Stimulated activated CD8-positive, alpha-beta memory T cell treated with anti-CD3 and anti-CD28 coated beads, Interleukin-2, amount 100 ng/mL, for 1 hour (primary cell): ENCODE measurements around the gene NBEAL1.
"Not testable (repeated sequence)": the region's sequence is repeated elsewhere in the genome, so short reads cannot be mapped to it uniquely, and the experiment has no call there.

Experiments used
- DNase-seq, 2 donors: peaks; one replicate each; pipeline ENCODE4 v3.0.0-alpha.2; 2020; ENCODE audit warnings: low read depth in 2 of 2

Gene NBEAL1

GRCh38 chr2:203225423-203226039 is 210.9 kb downstream of the NBEAL1 start:
- DNase-seq = no peak

DNA sequence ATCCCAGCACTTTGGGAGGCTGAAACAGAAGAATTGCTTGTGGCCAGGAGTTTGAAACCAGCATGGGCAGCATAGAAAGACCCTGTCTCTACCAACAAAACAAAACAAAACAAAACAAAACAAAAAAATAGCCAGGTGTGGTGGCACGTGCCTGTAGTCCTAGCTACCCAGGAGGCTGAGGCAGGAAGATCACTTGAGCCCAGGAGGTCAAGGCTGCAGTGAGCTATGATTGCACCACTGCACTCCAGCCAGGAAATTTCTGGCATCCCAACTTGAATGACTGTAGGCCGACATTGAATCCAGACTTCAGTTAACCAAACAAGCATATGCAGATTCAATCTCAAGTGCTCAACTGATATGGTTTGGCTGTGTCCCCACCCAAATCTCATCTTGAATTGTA is 215.0 kb downstream of the NBEAL1 start:
- DNase-seq = not testable (repeated sequence)

DNA sequence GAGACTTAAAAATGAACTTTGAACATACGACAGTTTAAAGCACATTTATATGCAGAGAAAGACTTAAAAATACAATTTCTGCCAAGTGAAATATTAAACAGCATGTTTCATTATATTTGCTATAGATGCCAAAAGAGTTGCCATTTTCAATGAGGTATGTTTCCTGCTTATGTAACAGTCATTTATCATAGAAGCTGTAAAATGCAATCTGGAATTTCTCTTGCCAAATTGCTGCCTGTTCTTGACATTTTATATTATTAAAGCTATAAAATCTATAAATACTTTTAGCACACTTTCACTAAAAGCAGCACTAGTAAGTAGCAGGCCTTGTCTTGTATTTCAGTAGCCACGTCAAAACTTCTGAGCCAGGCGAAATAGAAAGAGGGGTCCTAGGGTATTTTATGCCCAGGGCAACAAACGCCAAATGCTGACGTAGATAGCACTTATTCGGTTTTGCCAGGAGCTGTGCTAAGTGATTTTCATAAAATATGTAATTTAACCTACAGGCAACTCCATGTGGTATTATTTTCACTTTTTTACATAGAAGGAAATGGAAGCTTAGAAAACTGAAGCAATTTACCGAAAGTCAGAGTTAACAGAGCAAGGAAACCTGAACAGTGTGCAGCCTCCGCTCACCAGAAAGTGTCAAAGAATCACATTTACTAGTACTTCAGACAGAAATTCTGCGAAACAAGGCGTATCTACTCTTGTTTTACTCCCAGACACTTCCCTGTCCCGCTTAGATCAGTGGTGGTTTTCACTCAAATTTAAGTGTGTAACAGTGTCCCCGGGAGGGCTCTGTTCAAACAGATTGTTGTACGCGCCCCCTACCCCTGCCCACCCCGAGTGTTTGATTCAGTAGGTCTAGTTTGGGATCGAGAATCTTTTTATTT is 222.9 kb downstream of the NBEAL1 start:
- DNase-seq = no peak

- no peak for DNase-seq
These were observed 223.6 kb downstream of the NBEAL1 start for GRCh38 chr2:203238292-203238703.

GRCh38 chr2:203238704-203239526 is 224.2 kb downstream of the NBEAL1 start, which contains the start of gene CYP20A1:
CYP20A1 (plus strand) TSS chr2:203239018; CDS start chr2:203239063, 45 bp downstream.
- DNase-seq = peak; percentile 94 to 96

DNA sequence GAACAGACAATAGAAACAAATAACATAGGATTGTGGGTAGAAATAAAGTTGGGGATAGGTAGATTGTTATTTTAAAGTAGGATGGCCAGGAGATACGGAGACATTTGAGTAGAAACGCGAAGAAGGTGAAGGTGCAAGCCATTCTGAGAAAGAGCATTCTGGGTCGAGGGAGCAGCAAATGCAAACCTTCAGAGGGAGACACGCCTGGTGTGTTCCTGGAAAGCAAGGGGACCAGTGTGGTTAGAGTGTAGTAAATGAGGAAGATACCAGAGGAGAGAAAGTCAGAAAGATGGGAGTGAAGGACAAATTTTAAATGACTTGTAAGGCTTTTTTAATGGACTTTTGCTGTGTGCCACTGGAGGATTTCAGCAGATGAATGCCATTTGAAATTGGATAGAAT is 225.8 kb downstream of the NBEAL1 start:
- DNase-seq = no peak

DNA sequence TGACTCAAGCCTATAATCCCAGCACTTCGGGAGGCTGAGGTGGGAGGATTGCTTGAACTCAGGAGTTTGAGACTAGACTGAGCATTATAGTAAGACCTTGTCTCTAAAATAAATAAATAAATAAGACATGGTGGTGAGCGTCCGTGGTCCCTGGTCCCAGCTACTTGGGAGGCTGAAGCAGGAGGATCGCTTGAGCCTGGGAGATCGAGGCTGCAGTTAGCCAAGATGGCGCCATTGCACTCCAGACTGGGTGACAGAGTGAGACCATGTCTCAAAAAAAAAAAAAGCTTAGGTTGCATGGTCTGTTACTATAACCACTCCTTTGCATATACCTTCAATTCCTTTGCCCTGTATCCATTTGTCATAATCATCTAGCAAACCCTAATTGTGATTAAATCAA is 227.8 kb downstream of the NBEAL1 start:
- DNase-seq = no peak

DNA sequence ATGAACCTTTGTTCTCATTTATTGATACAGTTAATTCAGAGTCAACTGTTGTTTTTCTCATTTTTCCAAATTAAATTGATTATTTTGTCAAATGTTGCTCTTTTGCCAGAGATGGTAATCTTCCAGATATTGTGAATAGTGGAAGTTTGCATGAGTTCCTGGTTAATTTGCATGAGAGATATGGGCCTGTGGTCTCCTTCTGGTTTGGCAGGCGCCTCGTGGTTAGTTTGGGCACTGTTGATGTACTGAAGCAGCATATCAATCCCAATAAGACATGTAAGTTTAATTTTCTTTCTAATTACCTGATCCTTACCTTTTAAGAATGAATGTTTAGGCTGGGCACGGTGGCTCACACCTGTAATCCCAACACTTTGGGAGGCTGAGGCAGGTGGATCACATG is 232.0 kb downstream of the NBEAL1 start:
- DNase-seq = no peak

DNA sequence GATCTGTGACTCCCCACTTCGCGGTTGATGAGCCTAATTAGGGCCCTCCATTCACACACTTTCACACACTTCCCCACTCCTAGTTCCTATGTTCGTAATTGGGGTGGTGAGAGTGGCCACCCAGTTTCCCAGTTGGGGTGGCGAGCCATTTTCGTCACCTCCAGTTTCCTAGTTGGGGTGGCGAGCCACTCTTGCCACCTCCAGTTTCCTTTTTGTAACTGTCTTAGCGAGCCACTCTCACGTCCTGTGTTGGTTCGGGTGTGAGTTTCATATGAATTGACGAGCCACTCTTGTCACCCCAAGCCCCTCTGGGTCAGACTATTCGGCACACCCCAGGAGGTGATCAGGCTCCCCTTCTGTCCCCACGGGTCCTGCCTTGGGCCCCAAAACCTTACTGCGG is 238.1 kb downstream of the NBEAL1 start:
- DNase-seq = no peak

DNA sequence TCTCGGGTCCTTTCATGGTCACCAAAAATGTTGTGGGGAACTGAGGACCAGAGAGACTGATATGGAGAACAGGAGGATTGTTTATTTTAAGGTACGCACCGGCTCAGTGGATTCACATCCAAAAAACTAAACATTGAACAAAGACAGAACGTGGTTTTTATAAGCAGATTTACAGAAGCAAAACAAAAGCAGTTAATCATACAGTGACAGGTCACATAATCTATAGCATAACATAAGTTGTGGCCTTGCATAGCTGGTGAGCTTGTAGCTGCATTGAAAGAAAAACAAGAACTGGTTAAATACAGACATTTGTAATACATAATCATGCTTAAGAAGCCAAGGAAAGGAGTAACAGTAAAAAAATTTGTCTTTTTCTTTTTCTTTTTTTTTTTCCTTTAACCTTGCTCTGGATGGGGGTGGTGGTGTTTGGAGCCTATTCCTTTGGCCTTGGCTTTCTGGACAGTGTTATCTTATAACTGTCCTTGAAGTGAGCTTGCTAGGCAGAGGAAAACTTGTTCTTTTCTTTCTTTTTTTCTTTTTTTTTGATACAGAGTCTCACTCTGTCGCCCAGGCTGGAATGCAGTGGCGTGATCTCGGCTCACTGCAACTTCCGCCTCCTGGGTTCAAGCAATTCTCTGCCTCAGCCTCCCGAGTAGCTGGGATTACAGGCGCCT is 238.9 kb downstream of the NBEAL1 start:
- not testable (repeated sequence) for DNase-seq

GRCh38 chr2:203261326-203262159 is 246.9 kb downstream of the NBEAL1 start:
- no peak for DNase-seq
